HS-27A (cell line): ENCODE data around the gene PIGS.
A peak's percentile ranks its signal among the peaks of the same experiment; 100 is the strongest.

Experiments used
- DNase-seq: peaks from one replicate; pipeline ENCODE4 v3.0.0-alpha.2; 2012; ENCODE audit warnings: low read depth, missing footprints

The PIGS gene

DNA sequence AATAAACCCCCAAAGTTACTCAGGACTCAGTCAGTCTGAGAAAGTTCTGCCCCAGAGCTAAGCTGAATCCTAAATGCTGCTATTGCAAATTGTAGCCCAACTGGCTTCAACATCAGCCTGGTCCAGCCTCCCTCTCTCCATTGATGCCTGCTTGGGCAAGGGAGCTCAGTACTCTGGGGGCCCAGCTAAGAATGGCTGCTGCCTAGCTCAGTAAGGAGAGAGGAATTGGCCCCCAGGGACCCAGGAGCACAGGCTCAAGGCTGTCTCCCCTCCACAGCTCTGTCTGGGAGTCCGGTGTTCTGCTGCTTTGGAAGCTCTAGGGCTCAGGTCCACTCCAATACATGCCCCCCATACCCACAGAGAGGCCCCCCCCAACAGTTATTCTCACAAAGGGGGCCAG, 20.5 kb downstream of the PIGS start:
- DNase-seq, result no peak

DNA sequence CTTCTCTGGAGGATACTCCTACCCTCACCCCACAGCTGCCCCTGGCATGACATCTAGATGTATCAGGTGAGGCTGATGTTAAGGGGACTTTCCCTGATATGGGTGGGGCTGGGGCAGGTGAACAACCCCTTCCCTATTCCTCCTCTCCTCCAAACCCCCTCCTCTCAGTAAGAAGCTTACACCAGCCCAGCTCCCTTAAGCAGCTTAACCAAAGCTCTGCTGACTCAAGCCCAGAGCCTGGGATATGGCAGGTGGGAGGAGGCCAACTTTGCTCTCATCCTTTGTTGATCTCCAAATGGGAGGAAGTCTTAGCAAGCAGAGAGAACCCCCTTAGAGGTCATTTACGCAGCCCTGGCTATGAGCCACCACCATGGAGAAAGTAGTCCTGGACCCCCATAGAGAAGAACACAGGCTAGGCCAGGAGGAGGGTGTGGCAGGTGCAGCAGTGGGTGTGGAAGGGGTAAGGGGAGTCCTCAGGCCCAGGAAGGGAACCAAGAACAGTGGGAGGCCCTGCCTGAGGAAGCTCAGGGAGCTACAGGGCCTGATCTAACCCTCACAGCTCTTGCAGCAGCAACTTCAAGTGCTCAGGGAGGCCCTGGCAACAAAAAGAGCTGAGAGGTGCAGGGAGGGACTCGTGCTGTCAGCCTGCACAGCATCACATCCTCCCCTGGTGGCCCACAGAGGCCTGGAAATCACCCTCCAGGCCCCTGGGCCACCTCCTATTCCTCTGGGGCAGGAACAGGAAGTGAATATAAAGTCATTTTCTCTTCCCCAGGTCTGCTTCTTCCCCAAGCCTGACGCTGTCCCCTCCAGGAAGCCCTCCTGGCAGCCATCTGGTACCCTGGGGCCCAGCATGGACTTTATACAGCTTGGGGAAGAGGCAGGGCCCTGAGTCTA, 21.8 kb downstream of the PIGS start:
- no peak for DNase-seq

DNA sequence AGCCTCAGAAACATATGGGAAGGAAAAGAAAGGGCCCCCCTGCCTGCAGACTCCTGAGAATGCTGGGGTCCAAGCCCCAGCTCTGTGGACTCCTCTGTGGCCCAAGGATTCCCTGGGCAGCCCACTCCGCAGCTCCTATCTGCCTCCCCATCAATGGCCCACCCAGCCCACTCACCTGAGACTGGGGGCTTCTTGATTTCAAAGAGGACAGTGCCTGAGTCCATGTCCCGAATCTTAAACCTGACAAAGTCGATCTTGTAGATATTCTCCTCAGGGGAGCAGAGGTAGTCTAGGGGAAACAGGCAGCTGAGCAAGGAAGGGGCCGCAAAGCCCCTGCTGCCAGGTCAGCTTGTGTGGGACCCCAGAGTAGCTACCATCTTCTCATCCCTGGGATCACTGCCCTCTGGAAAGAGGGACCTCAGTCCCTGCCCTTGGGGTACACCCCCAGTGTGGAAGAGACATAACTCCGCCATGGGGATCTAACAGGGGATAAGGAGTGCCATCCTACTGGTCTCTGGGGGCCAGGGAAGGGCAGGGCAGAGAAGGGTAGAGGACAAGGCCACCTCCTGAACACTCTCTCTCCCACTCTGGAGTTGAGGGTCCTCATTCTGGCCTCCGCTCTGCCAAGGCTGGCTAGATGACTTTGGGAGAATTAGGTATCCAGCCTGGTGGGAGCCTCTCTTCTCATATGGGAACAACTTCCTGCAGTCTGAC, 22.8 kb downstream of the PIGS start:
- DNase-seq, result no peak

DNA sequence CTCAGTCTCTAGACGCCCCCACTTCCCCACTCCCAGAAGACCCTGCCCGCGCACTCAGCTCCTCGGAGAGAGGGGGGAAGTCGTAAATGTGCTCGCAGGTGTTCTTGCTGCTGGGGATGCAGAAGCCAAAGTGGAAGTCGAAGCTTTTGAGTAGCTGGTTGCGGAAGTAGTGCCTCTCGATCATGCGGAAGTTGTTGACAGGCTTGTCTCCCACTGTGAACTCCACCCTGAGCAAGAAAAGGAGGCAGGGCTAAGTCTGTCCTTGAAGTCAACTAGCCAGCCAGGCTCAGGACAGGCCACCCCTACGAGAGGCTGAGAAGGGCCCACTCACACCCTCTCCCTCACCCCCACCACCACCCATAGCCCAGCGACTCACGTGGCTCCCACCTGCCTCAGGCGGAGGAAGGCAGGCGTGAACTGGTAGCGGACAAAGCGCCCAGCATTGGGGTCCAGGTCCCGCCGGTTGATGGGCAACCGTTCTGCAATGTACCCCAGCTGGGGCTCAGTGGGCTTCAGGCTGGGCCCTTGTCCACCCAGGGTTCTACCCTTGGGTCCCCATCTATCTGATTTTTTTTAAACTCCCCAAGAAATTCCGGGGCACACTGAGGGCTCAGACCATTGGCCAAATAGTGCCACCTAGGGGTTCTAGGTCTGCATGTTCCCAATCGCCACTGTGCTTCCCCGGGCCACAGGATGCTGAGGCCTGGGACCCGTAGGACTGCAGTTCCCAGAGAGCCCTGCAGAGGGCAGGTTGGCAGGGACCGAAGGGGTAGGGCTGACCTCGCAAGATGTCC, 23.5 kb downstream of the PIGS start:
- peak; percentile 26 for DNase-seq

DNA sequence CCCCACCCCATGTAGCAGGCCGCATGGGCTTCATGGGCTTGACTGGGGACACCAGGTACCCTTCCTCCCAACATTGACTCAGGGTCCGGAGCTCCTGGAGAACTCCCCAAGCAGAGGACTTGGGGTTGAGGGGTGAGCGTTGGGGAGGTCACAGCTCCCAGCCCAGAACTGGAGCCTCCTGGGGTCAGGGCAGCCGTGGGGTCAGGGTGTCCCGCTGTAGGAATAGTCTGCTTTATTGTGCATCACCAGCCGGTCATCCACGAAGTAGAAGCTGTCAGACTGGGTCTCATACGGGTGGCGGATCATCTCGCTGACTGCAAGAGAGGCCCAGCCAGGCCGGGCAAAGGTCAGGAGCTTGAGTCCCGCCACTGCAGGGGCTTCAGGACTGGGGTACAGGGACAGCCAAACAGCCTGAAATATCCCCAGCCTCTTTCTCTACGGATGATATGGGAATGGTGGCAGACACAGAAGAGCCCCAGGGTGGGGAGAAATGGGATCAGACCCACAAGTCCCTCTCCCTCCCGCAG, 24.2 kb downstream of the PIGS start:
- no peak for DNase-seq

DNA sequence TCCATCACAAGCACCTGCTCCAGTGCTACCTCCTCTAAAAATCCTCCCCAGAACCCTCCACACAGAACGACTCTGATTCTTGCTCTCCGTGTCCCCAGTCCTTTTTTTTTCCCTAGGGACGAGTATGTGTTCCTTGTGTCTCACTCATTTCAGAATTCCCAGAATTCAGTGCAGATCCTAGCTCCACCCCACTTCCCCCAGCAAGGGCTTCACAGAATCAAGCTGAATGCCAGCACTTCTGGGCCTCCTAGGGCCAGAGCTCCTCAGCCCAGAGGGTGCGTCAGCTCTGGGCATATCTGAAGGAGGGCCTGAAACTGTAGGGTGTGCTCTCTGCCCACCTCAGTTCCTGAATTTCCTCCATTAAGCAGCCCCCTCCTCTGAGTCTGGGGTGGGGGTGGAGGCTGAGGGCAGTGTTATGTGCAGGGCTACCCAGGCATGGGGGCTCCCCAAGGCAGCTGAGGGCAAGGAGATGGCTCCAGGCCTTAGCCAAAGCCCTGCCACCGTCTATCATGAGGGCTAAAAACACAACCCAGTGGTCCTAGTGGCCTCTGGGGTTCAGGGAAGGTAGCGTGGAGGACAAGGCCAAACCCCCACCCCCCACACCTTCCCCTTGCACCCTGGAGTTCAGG, 25.4 kb downstream of the PIGS start:
- DNase-seq, result no peak

DNA sequence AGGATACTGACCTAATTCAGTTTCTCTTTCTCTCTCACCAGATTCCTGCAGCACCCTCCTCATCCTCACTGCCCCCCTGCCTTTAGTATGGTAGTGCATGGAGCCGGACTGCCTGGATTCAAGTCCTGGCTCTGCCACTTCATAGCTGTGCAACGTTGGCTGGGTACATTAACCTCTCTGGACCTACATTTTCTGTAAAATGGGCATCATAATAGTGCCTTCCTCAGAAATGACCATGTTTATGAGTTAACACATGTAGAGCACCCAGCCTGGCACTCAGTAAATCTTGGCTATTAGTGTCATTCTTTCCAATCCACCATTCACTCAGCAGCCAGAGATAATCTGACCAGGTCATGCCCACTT, 26.2 kb downstream of the PIGS start:
- DNase-seq, result no peak

DNA sequence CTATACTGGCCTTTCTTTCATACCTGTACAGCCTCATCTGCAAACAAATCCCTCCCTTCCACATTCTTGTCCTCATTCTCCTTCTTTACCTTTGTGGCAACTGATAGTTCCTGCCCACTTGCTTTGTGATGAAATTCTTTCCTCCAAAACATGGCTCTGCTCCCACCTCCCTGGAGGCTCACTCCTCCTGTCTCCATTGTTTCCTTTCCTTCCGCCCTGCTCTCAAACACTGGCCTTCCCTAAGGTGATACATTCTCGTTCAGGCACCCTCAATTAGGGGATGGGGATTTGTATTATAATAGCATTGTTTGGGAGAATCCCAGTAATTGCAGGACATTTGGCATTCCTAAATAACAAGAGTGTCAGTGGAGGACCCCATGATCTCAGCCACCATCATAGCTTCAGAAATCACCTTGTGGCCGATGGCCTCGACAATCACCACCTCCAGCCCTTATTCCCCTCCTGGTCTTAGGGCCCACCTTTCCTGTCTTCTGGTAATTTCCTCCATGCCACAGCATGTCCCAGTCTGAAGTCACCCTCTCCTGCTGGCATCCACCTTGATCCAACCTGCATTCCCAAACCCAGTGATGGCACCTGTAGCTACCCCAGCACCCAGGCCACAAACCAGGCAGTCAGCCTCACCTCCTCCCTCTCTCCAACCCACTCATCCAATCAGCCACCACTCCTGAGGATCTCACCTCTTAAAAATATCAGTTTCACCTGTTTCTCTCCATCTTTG, 26.8 kb downstream of the PIGS start:
- DNase-seq, result no peak

- no peak for DNase-seq
These were observed 29.9 kb downstream of the PIGS start for GRCh38 chr17:28541439-28541838.

DNA sequence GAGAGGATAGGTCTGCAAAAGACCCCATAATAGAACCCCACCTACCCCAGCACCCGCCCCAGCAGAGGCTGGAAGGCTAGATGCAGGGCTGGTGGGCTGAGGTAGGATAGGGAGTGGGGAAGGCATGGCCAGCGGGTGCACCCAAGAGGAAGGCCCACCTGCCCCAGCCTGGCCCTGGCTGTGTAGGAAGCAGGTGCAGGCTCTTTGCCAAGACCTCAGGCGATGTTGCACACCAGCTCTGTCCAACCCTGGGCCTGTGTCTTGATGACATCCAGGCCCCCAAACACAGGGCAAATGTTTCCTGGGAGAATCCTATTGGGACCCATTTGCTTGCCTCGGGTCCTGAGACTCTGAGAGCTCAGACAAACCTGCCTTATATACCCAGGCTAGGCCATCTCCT, 31.1 kb downstream of the PIGS start:
- DNase-seq, result no peak

DNA sequence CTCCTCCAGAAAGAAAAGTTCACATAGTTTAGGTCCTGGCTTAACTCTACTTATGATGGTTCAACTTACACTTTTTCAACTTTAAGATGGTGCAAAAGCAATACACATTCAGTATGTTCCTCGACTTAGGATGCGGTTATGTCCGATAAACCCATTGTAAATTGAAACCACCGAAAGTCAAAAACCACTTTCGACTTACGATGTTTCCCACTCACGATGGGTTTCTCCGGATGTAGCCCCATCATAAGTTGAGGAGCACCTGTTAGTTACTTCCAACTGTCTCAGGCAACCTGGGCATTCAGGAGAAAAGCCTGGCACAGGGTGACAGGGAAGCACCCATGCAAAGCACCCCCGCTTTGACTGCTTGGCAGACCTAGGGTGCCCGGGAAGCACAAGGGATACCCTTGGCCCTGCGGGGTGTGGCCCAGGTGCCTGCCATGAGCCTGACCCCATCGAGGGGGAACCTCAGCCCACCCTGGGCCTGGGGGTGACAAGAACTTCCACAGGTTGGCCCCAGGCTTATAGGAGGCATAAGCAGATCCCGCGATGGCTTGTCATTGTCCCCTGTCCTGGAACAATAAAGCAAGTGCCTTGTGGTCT, 32.9 kb downstream of the PIGS start:
- DNase-seq, result no peak

- DNase-seq, result no peak
These were observed 34.1 kb downstream of the PIGS start for GRCh38 chr17:28537219-28537610.

GRCh38 chr17:28536532-28537218, 34.6 kb downstream of the PIGS start:
- DNase-seq, result no peak

- DNase-seq, result no peak
These were observed 36.5 kb downstream of the PIGS start for GRCh38 chr17:28534740-28535375.

- DNase-seq, result no peak
These were observed 38.1 kb downstream of the PIGS start for GRCh38 chr17:28533091-28533807.

- no peak for DNase-seq
These were observed 39.0 kb downstream of the PIGS start for GRCh38 chr17:28532050-28532960.

DNA sequence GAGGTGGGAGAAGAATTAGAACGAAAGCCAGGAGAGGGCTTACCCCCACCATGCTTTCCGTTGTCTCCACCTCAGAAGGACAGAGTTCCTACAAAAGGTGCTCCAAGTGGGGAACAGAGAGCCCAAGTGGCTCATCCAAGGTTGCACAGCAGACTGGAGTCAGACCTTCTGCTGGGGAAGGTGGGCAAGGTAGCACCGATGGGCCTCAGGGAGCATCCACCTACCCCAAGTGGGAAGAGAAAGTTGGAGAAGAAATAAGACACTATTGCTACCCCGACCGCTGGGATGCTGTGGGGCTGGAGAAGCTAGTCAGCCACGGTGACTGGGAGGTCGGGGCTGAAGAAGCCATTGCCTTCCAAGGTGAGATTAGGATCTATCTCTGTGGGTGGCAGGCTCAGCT, 40.4 kb downstream of the PIGS start:
- DNase-seq, result no peak

GRCh38 chr17:28530250-28530649, 41.1 kb downstream of the PIGS start:
- DNase-seq, result no peak
